Adrenal gland (tissue), 5 donors: Measurements from ENCODE around the gene PHC2.

Experiments
- POLR2A ChIP-seq, 2 donors: fragments of 450-650 bp; IDR thresholded peaks; one replicate each; pipeline ENCODE4 v1.6.1; 2017; ENCODE audit warnings: antibody characterized with exemption in 2 of 2, mild to moderate bottlenecking in 2 of 2, moderate library complexity in 1 of 2
- TF ChIP-seq, protein P1 (sequence below), 6 experiments: fragments of 450-650 bp in 4 of 6; fragments of 200-600 bp in 2 of 6; sonication (generic) in 1 of 6; IDR thresholded peaks; 1 replicate in 5 of 6; 2 replicates in 1 of 6; pipeline versions ENCODE4 v1.5.1 to v1.8.0; 2016 to 2021; ENCODE audit warnings: antibody characterized with exemption in 6 of 6, mild to moderate bottlenecking in 2 of 6, moderate library complexity in 1 of 6
- donor health status: DM: no; HTN: no; CAD: no.

DNA sequence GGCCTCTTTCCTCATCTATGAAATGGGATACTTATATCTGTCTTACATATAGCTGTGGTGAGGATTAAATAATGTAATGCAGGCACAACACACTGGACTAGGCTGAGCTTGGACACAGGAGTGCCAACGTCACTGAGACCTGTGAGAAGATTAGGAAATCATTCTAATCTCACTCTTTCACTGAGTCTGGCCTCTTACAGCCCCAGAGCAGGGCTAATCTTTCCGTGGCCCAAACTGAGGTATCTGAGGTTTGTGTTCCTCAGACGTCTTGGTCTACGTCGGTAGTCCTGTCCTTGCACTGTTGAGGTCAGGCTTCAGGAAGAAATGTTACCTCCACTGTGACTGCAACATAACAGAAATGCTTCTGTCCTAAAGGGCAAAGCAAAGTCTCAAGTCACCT lies 87.4 kb downstream of the PHC2 start:
- TF ChIP-seq, protein P1, sequence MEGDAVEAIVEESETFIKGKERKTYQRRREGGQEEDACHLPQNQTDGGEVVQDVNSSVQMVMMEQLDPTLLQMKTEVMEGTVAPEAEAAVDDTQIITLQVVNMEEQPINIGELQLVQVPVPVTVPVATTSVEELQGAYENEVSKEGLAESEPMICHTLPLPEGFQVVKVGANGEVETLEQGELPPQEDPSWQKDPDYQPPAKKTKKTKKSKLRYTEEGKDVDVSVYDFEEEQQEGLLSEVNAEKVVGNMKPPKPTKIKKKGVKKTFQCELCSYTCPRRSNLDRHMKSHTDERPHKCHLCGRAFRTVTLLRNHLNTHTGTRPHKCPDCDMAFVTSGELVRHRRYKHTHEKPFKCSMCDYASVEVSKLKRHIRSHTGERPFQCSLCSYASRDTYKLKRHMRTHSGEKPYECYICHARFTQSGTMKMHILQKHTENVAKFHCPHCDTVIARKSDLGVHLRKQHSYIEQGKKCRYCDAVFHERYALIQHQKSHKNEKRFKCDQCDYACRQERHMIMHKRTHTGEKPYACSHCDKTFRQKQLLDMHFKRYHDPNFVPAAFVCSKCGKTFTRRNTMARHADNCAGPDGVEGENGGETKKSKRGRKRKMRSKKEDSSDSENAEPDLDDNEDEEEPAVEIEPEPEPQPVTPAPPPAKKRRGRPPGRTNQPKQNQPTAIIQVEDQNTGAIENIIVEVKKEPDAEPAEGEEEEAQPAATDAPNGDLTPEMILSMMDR (IDR thresholded peaks at IDR 0.05), result no peak
- no peak for TF ChIP-seq POLR2A (IDR thresholded peaks at IDR 0.05)
